Neural progenitor cell (in vitro differentiated cells): ENCODE data around the gene GNG14. TPM values are rescaled to one million over a fixed set of nuclear protein-coding genes. Genes with fewer than 3 reads are reported as not detected.
"Not testable (repeated sequence)": the region's sequence is repeated elsewhere in the genome, so short reads cannot be mapped to it uniquely, and the experiment has no call there.

ENCODE experiments used
- DNase-seq: peaks from one replicate; pipeline ENCODE4 v3.0.0-alpha.2; 2016; ENCODE audit warnings: low spot score
- H2AFZ ChIP-seq: fragments of 200-600 bp; sonication (generic); replicated peaks from 2 replicates; pipeline ENCODE4 v1.6.1; 2016; ENCODE audit warnings: antibody characterized with exemption
- H3F3A ChIP-seq: fragments of 200-600 bp; sonication (generic); 2 replicates; pipeline ENCODE4 v1.6.1; 2016; ENCODE audit warnings: antibody characterized with exemption, low read depth
- H3K27ac ChIP-seq: fragments of 200-600 bp; sonication (generic); 2 replicates; pipeline ENCODE4 v1.5.1; 2016; ENCODE audit warnings: mild to moderate bottlenecking
- H3K27me3 ChIP-seq: fragments of 200-600 bp; sonication (generic); 2 replicates; pipeline ENCODE4 v1.6.1; 2016; ENCODE audit warnings: mild to moderate bottlenecking, moderate library complexity
- H3K36me3 ChIP-seq: fragments of 200-600 bp; sonication (generic); 2 replicates; pipeline ENCODE4 v1.5.1; 2016
- H3K4me1 ChIP-seq: fragments of 200-600 bp; sonication (generic); 2 replicates; pipeline ENCODE4 v1.6.1; 2016; ENCODE audit warnings: mixed run types
- H3K4me2 ChIP-seq: fragments of 200-600 bp; sonication (generic); 2 replicates; pipeline ENCODE4 v1.6.1; 2016
- H3K4me3 ChIP-seq: fragments of 200-600 bp; sonication (generic); 2 replicates; pipeline ENCODE4 v1.5.1; 2016
- H3K79me2 ChIP-seq: fragments of 200-600 bp; sonication (generic); 2 replicates; pipeline ENCODE4 v1.6.1; 2016; ENCODE audit warnings: low read depth
- H3K9ac ChIP-seq: fragments of 200-600 bp; sonication (generic); 2 replicates; pipeline ENCODE4 v1.6.1; 2016
- H3K9me3 ChIP-seq: fragments of 200-600 bp; sonication (generic); 2 replicates; pipeline ENCODE4 v1.5.1; 2016; ENCODE audit warnings: low read depth
- H4K20me1 ChIP-seq: fragments of 200-600 bp; sonication (generic); 2 replicates; pipeline ENCODE4 v1.6.1; 2016; ENCODE audit warnings: low read depth
- H3K27ac Mint-ChIP-seq: 3 replicates; pipeline ENCODE4 v1.8.0; 2021; ENCODE audit warnings: mixed read lengths
- H3K27me3 Mint-ChIP-seq: 2 replicates; pipeline ENCODE4 v1.8.0; 2022; ENCODE audit warnings: low read depth, mild to moderate bottlenecking, inconsistent platforms, moderate library complexity, mixed read lengths; ENCODE audit not compliant: insufficient read depth
- H3K36me3 Mint-ChIP-seq: 3 replicates; pipeline ENCODE4 v1.8.0; 2021; ENCODE audit warnings: mixed read lengths
- H3K4me1 Mint-ChIP-seq: 3 replicates; pipeline ENCODE4 v1.8.0; 2021; ENCODE audit warnings: mixed read lengths
- H3K4me3 Mint-ChIP-seq: 3 replicates; pipeline ENCODE4 v1.8.0; 2021; ENCODE audit warnings: mild to moderate bottlenecking, moderate library complexity, mixed read lengths
- H3K9me3 Mint-ChIP-seq: 3 replicates; pipeline ENCODE4 v1.8.0; 2020; ENCODE audit warnings: mixed read lengths
- CTCF ChIP-seq: fragments of 200-600 bp; sonication (generic); IDR thresholded peaks from 2 replicates; pipeline ENCODE4 v1.5.1; 2017; ENCODE audit warnings: antibody characterized with exemption, mild to moderate bottlenecking
- EZH2 ChIP-seq: fragments of 200-600 bp; sonication (generic); IDR thresholded peaks from 2 replicates; pipeline ENCODE4 v1.6.1; 2017; ENCODE audit warnings: antibody characterized with exemption, mild to moderate bottlenecking, moderate library complexity
- EZH2phosphoT487 ChIP-seq: fragments of 200-600 bp; sonication (generic); IDR thresholded peaks from 2 replicates; pipeline ENCODE4 v1.6.1; 2017; ENCODE audit warnings: antibody characterized with exemption
- total RNA-seq: library from RNA; depleted of rRNA; stranded (reverse); fragments of >200 nt; gene quantifications from 2 replicates; pipeline ENCODE4 v1.2.3, GENCODE V29; 2015; ENCODE audit warnings: low replicate concordance

The GNG14 gene
- total RNA-seq, 1 donor from 2014 or later, result not detected

DNA sequence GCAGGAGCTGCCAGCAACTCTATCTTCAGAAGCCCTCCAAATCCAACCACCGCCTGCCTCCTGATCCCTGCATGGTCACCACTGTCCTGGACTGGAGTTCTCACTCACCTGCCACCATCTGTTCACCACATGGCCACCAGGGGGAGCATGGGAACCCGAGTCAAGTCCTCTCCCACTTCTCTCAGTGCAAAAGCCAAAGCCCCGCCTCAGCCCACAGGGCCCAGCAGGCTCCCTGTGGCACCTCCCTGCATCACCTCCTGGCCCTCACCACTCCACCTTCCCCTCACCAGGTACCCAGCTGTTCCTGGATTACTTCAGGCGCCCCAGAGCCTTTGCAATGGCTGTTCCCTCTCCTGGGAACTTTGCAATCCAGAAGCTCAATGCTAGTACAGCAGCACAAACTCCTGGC is 11.4 kb upstream of the GNG14 start:
- Histone ChIP-seq H2AFZ (no peak overlapping the region), H4K20me1 (peaks cover 6% of the 10 kb centered on the region), H3K27me3 (no peaks in the 10 kb centered on the region), H3K4me1 (no peaks in the 10 kb centered on the region), H3K9me3 (no peaks in the 10 kb centered on the region), H3K79me2 (peaks cover 9% of the 10 kb centered on the region), H3K36me3 (no peaks in the 10 kb centered on the region), H3K4me2 (no peak overlapping the region), H3K9ac (no peak overlapping the region), H3K27ac (no peak overlapping the region), H3F3A (peaks cover 43% of the 10 kb centered on the region), H3K4me3 (no peak overlapping the region)
- no peaks in the 10 kb centered on the region for H3K9me3 Mint-ChIP-seq
- H3K27me3 Mint-ChIP-seq, result peaks cover 12% of the 10 kb centered on the region
- H3K27ac Mint-ChIP-seq, result no peak overlapping the region
- DNase-seq, result peak; percentile 86
- H3K36me3 Mint-ChIP-seq, result peaks cover 30% of the 10 kb centered on the region
- peak; percentile 85 for TF ChIP-seq CTCF
- TF ChIP-seq EZH2, result no peak
- H3K4me3 Mint-ChIP-seq, result peak overlapping the region; percentile 8
- peaks cover 9% of the 10 kb centered on the region for H3K4me1 Mint-ChIP-seq

DNA sequence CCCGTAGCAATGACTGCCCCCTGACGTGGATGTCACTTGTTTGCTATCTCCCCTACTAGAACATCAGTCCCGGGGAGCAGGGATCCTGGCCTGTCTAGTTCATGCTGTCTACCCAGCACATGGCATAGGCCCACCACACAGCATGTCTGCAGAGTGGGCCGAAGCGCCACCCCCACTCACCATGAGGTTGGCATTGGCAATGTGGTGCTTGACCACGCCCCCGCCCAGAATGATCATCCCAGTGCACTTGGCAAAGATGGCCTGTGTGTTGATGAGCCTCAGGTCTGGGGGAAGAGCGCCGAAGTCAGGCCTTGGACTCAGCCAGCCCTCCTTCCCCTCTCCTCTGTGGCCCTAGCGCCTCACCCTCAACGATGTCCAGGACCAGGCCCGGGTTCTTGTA is 10.9 kb upstream of the GNG14 start:
- H3K27ac ChIP-seq, result no peak overlapping the region
- H3K9ac ChIP-seq, result no peak overlapping the region
- no peak overlapping the region for H2AFZ ChIP-seq
- H3K27ac Mint-ChIP-seq, result no peak overlapping the region
- H3K9me3 ChIP-seq, result no peaks in the 10 kb centered on the region
- no peak overlapping the region for H3K4me2 ChIP-seq
- H4K20me1 ChIP-seq, result peaks cover 6% of the 10 kb centered on the region
- no peaks in the 10 kb centered on the region for H3K27me3 ChIP-seq
- TF ChIP-seq CTCF, result no peak
- TF ChIP-seq EZH2phosphoT487, result no peak
- no peak for TF ChIP-seq EZH2
- peak overlapping the region; percentile 8 for H3K4me3 Mint-ChIP-seq
- H3F3A ChIP-seq, result peaks cover 41% of the 10 kb centered on the region
- peaks cover 9% of the 10 kb centered on the region for H3K79me2 ChIP-seq
- peaks cover 12% of the 10 kb centered on the region for H3K27me3 Mint-ChIP-seq
- H3K36me3 ChIP-seq, result no peaks in the 10 kb centered on the region
- H3K36me3 Mint-ChIP-seq, result peaks cover 28% of the 10 kb centered on the region
- H3K9me3 Mint-ChIP-seq, result no peaks in the 10 kb centered on the region
- DNase-seq, result no peak
- peaks cover 7% of the 10 kb centered on the region for H3K4me1 Mint-ChIP-seq
- H3K4me1 ChIP-seq, result no peaks in the 10 kb centered on the region
- H3K4me3 ChIP-seq, result no peak overlapping the region

DNA sequence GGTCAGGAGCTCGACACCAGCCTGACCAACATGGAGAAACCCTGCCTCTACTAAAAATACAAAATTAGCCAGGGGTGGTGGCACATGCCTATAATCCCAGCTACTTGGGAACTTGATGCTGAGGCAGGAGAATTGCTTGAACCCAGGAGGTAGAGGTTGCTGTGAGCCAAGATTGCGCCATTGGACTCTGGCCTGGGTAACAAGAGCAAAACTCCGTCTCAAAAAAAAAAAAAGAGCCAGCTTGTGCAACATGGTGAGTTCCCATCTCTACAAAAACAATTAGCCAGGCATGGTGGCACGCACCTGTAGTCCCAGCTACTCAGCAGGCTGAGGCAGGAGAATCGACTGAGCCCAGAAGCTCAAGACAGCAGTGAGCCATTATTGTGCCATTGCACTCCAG is 9.8 kb upstream of the GNG14 start:
- H3K36me3 ChIP-seq, result not testable (repeated sequence)

GRCh38 chr19:12680034-12680433 is 7.8 kb upstream of the GNG14 start:
- no peaks in the 10 kb centered on the region for H3K4me1 ChIP-seq
- H3K27me3 Mint-ChIP-seq, result peaks cover 4% of the 10 kb centered on the region
- peaks cover 19% of the 10 kb centered on the region for H3K36me3 Mint-ChIP-seq

More for the DNA sequence above, 9.8 kb upstream of the GNG14 start:
- not testable (repeated sequence) for H3K9me3 ChIP-seq, H3K27me3 ChIP-seq, DNase-seq, H4K20me1 ChIP-seq, H3K9me3 Mint-ChIP-seq, H3K79me2 ChIP-seq, H3K27ac Mint-ChIP-seq, H3K4me3 ChIP-seq, H3K27ac ChIP-seq, H3K4me1 ChIP-seq, H3K4me3 Mint-ChIP-seq, H3K4me1 Mint-ChIP-seq, H3K4me2 ChIP-seq, H2AFZ ChIP-seq, H3K9ac ChIP-seq
- Mint-ChIP-seq H3K27me3 (peaks cover 12% of the 10 kb centered on the region), H3K36me3 (peaks cover 26% of the 10 kb centered on the region)
- peaks cover 48% of the 10 kb centered on the region for H3F3A ChIP-seq

More at GRCh38 chr19:12680034-12680433, 7.8 kb upstream of the GNG14 start:
- Mint-ChIP-seq H3K9me3 (no peaks in the 10 kb centered on the region), H3K4me3 (peak overlapping the region; percentile 73), H3K27ac (no peak overlapping the region), H3K4me1 (peaks cover 5% of the 10 kb centered on the region)
- Histone ChIP-seq H3K9ac (no peak overlapping the region), H3K27ac (no peak overlapping the region), H2AFZ (no peak overlapping the region), H3F3A (peaks cover 48% of the 10 kb centered on the region), H3K27me3 (no peaks in the 10 kb centered on the region), H4K20me1 (peaks cover 4% of the 10 kb centered on the region), H3K79me2 (peaks cover 9% of the 10 kb centered on the region), H3K4me3 (no peak overlapping the region), H3K9me3 (no peaks in the 10 kb centered on the region), H3K4me2 (no peak overlapping the region), H3K36me3 (no peaks in the 10 kb centered on the region)
- no peak for TF ChIP-seq CTCF
- TF ChIP-seq EZH2phosphoT487, result no peak
- TF ChIP-seq EZH2, result no peak
- DNase-seq, result no peak
